C4-2B (cell line): ENCODE measurements around the gene SSBP3.

Experiments used
- ZFX ChIP-seq: fragments of 450-650 bp; IDR thresholded peaks from 2 replicates; pipeline ENCODE4 v1.6.1; 2017
- TF ChIP-seq, protein P1 (sequence below): fragments of 450-650 bp; conservative IDR thresholded peaks from 2 replicates; pipeline ENCODE4 v1.5.1; 2017; ENCODE audit warnings: mild to moderate bottlenecking

GRCh38 chr1:54328066-54328636 lies 78.0 kb downstream of the SSBP3 start:
- TF ChIP-seq, protein P1, sequence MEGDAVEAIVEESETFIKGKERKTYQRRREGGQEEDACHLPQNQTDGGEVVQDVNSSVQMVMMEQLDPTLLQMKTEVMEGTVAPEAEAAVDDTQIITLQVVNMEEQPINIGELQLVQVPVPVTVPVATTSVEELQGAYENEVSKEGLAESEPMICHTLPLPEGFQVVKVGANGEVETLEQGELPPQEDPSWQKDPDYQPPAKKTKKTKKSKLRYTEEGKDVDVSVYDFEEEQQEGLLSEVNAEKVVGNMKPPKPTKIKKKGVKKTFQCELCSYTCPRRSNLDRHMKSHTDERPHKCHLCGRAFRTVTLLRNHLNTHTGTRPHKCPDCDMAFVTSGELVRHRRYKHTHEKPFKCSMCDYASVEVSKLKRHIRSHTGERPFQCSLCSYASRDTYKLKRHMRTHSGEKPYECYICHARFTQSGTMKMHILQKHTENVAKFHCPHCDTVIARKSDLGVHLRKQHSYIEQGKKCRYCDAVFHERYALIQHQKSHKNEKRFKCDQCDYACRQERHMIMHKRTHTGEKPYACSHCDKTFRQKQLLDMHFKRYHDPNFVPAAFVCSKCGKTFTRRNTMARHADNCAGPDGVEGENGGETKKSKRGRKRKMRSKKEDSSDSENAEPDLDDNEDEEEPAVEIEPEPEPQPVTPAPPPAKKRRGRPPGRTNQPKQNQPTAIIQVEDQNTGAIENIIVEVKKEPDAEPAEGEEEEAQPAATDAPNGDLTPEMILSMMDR = no peak
- TF ChIP-seq ZFX = no peak
